ENCODE results near the gene ATCAY.

ATCAY gene, protein sequence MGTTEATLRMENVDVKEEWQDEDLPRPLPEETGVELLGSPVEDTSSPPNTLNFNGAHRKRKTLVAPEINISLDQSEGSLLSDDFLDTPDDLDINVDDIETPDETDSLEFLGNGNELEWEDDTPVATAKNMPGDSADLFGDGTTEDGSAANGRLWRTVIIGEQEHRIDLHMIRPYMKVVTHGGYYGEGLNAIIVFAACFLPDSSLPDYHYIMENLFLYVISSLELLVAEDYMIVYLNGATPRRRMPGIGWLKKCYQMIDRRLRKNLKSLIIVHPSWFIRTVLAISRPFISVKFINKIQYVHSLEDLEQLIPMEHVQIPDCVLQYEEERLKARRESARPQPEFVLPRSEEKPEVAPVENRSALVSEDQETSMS

DNA sequence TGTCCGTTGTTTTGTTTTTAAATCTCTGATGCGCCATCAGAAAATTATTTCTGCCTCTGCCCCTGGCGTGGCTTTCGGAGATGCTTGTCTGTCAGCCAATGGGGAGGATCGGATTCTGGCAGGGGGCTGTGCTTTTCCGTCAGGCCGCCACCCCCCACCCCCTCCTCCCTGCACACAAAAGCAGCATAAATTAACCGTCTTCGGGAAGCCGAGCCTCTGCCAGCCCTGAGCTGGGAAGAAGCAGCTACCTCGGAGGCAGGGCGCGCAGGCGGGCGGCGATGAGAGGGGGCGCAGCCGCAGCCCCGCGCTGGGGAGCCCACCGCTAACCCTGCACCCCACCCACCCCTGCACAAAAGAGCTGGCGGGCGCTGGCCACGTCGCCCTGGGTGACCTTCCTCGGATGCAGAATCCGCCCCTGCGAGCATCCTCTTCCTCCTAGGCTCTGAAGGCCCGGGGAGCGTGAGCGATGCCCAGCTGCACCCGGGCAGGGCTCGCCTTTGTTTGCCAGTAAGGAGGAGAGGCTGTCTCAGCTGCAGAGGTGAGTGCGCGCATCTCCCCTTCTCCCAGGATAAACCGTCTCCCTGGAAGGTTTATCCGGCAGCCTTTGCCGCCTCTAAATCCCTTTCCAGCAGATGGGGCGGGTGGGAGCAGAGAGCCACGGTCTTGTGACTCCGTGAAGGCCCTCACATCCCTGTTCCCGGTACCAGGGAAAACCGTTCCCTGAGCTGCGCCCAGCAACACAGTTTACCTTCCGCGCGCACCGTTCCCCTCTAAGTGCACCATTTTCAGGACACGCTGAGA, at the start of gene ATCAY:
ATCAY (plus strand) TSS at position 215 of the 801 bp plus-strand sequence. CDS start 5,083 bp downstream, outside the sequence.
- no peak within 1 kb of the TSS for H3K4me3 ChIP-seq
- no peak within 1 kb of the TSS for H3K27ac ChIP-seq

DNA sequence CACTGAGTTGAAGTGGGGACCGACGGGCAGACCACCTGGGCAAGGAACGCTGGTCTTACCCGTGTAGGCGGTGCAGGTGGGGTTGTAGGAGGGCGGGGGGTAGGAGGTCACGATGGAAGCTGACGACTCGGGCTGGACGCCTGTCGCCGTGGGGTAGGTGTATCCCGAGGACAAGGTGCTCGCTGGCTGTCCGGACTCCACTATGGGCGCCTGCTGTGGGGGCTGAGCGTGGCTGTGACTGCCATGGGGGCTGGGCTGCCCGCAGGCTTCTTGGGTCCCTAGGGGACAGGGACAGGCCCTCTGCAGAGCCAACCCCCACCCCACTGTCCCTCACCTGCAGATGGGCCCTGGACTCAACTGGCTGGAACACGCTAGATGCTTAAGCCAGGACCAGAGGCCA, 48.9 kb upstream of the ATCAY start:
- Histone ChIP-seq H3K27ac (no peak overlapping the region), H3K4me3 (no peak overlapping the region)

DNA sequence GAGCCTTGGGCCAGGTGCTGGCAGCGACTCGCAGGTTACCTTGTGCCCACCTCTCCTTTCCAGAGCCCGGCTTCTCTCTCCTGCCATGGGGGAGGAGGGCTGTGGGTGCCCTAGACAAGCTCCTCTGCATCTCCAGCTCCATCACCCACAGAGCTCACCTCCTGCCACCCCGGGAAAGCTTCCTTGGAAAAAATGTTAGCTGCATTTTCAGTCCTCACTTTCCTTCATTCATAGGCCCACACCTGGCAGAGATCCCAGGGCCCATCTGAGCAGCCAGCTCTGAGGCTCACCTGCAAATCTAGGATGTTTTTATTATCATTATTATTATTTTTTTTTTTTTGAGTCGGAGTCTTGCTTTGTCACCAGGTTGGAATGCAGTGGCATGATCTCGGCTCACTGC, 48.5 kb upstream of the ATCAY start:
- no peak overlapping the region for H3K27ac ChIP-seq

DNA sequence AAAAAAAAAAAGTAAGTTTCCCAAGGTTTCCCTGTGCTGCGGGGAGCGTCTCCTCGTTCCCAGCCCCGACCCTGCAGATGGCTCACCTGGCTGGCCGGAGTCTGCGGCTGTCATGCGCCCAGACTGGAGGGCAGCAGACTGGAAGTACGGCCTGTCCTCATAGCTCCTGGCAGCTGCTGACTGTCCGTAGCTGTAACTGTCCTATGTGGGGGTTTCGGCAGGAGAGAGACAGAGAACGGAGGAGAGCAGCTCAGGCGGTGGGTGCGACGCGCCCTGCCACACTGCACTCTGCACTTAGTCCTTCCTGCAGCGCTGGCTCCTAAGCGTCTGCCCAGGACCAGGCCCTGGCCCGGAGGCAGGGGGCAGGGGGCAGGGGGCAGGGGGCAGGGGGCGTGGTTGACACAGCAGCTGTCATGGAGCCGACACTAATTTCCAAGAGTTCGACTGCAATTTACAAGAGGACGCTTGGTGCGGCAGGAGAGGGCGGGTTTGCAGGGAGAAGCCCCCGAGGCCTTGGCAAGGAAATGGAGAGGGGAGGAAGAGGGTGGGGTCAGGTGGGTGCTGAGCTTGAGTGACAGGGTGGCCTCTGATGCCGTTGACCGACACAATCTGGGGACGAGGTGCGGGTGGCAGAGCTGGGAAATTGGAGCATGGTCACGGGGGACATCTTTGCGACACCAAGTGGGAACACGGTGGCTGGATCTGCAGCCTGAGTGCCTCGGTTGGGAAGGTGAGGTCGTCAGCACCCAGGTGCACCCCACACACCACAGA, 46.7 kb upstream of the ATCAY start:
- Histone ChIP-seq H3K27ac (no peak overlapping the region), H3K4me3 (no peak overlapping the region)

More for the DNA sequence above, 48.5 kb upstream of the ATCAY start:
- no peak overlapping the region for H3K4me3 ChIP-seq

DNA sequence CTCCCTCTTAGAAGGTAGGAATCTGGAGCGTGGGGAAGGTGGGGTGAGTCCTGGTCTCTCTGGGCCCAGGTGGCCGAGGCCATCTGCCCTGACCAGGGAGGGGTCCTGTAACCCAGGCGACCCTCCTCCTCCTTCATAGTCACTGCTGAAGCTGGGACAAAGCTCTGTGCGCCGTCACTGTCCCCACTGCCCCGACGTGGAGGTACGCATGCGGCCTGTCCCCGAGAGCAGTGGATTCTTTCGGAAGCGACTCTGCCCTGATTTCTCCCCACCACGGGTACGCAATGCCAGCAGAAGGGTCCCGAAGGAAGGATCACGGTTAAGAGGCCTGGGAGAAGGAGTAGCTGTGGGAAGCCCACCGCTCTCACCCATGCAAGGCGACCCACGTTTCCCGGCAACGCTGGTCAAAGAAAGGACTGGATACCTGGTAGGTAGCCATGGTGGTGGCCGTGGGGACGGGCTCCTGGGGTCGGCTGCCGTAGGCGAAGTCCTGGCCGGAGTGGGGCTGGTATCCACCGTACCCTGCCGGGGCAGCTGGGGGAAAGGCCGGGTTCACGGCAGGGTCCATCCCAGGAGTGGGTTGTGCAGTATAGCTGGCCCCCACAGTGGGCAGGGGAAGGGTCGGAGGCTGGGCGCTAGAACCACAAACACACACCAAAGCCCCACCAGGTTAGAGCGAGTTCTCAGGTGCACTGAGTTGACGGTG, 46.0 kb upstream of the ATCAY start:
- Histone ChIP-seq H3K27ac (no peak overlapping the region), H3K4me3 (no peak overlapping the region)

DNA sequence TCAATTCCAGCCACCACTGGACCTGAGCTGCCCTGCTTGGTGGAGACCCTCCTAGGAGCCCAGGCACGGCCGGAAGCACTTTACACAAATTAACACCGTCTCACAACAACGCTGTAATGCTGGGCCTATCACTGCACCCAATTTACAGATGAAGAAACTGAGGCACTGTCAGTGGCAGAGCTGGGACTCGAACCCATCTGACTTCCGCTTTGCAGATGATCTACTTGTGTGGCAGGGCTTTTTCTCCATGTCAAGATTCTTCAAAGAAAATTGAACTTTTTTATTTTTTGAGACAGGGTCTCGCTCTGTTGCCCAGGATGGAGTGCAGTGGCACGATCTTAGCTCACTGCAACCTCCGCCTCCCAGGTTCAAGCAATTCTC, 45.4 kb upstream of the ATCAY start:
- Histone ChIP-seq H3K4me3 (no peak overlapping the region), H3K27ac (no peak overlapping the region)

DNA sequence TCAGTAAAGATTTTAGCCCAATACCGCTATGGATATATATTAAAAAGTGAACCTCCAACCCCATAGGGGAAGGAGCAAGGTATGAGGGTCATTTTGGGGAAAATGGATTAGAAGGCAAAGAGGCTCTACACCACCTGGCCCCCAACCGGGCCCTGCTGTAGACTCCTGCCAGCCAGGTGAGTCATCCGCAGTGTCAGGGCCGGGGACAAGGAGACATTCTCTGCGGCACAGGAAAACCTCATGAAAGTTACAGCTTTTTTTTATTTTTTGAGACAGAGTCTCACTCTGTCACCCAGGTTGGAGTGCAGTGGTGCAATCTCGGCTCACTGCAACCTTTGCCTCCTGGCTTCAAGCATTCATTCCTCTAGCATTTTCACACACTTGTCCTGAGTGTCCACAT, 43.6 kb upstream of the ATCAY start:
- H3K27ac ChIP-seq = no peak overlapping the region
- H3K4me3 ChIP-seq = no peak overlapping the region

DNA sequence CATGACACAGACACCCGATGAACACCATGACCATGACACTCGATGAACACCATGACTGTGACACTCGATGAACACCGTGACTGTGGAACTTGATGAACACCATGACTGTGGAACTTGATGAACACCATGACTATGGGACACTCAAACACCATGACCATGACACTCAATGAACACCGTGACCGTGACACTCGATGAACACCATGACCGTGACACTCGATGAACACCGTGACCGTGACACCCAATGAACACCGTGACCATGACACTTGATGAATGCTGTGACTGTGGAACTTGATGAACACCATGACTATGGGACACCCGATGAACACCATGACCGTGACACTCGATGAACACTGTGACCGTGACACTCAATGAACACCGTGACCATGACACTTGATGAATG, 43.2 kb upstream of the ATCAY start:
- H3K4me3 ChIP-seq = no peak overlapping the region
- no peak overlapping the region for H3K27ac ChIP-seq

DNA sequence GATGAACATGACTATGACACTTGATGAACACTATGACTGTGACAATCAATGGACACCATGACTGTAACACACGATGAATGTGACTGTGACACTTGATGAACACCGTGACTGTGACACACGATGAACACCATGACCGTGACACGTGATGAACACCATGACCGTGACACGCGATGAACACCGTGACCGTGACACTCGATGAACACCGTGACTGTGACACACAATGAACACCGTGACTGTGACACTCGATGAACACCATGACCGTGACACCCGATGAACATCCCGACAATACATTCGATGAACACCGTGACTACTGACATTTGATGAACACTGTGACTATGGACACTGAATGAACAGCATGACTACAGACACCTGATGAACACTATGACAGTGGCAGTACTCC, 42.6 kb upstream of the ATCAY start:
- H3K4me3 ChIP-seq = no peak overlapping the region
- no peak overlapping the region for H3K27ac ChIP-seq

DNA sequence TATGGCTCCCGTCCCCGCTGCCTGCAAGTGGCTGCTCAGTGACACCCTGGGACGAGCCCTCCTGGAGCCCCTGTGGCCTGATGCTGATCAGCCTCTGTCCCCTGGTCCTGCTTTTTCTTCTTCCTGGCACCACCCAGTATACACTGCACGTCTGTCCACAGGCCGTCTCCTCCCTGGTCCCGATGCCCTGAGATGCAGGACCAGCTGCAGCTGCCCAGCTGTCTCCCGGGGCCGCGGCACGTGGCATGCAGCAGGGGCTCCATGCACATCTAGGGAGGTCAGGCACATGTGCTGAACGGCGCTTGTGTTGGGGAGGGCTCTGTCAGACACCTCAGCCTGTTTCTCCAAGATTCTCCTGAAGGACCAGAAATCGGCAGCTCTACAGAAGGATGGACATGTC, 41.8 kb upstream of the ATCAY start:
- no peak overlapping the region for H3K4me3 ChIP-seq
- no peak overlapping the region for H3K27ac ChIP-seq

DNA sequence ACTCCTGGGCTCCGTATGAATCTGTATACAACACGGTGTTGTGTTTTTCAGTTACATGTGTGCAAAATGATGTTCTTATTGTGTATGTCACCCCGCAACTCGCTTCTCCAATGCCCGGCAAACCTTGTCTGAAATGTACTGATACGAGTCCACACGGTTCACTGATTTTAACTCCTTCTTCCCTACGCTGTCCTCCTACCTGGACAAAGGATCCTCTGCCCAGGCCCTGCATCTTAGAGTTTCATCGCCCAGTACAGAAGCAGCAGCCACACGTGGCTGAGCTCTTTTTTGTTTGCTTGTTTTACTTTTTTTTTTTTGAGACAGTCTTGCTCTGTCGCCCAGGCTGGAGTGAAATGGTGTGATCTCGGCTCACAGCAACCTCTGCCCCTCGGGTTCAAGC, 40.5 kb upstream of the ATCAY start:
- Histone ChIP-seq H3K4me3 (no peak overlapping the region), H3K27ac (no peak overlapping the region)

DNA sequence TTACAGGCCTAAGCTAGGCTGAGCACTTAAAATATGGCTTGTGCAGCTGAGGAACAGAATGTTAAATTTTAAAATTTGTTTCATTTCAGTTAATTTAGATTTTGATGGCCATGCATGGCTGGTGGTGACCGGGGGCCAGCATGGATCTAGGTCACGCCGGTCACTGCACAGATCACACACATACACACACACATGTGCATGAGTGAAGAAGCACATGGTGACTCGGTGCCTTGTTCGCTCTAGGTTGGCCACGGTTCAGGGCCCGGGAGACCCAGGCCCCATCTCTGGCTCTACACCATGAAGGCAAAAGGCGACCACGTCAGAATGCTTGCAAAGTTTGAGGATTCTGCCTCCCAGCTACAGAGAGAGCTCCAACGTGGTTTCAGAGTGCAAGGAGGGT, 39.7 kb upstream of the ATCAY start:
- Histone ChIP-seq H3K27ac (no peak overlapping the region), H3K4me3 (no peak overlapping the region)

DNA sequence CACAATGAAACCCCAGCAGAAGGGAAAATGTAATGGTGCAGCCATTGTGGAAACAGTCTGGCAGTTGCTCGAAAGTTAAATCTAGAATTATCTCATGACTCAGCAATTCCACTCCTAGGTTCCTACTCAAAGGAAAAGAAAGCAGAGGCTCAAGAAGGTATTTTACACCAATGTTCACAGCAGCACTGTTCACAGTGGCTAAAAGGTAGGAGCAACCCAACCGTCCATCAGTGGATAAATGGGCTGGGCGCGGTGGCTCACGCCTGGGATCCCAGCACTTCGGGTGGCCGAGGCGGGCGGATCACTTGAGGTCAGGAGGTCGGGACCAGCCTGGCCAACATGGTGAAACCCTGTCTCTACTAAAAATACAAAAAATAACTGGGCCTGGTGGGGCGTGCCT, 37.5 kb upstream of the ATCAY start:
- Histone ChIP-seq H3K4me3 (no peak overlapping the region), H3K27ac (no peak overlapping the region)

DNA sequence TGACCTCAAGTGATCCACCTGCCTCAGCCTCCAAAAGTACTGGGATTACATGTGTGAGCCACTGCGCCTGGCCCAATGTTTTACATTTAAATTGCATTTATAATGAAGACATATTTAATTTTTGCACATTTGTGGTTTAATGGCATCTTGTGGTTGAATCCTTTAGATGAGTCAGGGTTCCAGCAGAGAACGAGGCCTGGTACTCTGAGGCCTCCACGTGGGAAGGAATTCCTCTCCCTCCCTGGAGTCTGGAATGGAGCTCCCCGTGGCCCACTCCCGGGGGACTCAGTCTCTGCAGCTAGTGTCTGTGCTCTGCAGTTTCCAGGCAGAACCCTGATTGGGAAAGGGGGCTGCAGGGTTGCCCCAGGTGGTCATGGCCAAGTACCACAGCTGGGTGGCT, 35.9 kb upstream of the ATCAY start:
- no peak overlapping the region for H3K4me3 ChIP-seq
- H3K27ac ChIP-seq = no peak overlapping the region

DNA sequence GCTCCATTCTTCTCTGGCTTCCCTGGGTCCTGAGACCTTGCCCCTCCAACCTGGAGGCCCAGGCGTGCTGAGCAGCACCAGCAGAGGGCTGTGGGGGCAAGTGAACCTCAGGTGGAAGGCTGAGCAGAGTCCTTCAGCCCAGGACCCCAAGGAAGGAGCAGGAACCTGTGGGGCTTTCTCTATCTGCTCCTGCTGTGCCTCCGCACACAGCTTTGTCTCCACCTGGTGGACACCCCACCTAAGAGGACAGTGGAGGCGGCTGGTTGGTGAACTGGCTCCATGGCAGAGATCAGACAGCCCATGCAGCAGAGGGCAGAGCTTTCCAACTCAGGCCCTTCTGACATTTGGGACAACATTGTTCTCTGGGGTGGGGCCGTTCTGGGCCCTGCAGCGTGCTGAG, 31.4 kb upstream of the ATCAY start:
- Histone ChIP-seq H3K4me3 (no peak overlapping the region), H3K27ac (no peak overlapping the region)

DNA sequence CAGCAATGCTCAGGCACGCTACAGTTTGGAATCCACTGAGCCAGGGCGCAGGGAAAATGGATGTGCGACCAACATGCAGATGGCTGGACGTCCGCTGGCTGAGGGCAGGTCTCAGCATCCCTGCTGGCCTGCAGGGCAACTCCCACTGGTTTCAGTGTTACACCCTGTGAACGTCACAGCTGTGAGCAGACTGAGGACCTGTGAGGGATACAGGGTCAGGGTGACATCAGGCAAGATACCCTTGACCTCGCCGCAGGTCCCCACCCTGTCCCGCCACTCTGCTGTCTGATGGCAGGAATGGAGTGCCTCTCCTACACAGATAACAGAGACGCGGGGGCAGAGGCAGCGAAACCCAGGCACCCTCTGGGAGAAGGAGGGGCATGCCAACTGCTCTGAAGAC, 30.7 kb upstream of the ATCAY start:
- Histone ChIP-seq H3K4me3 (no peak overlapping the region), H3K27ac (no peak overlapping the region)

DNA sequence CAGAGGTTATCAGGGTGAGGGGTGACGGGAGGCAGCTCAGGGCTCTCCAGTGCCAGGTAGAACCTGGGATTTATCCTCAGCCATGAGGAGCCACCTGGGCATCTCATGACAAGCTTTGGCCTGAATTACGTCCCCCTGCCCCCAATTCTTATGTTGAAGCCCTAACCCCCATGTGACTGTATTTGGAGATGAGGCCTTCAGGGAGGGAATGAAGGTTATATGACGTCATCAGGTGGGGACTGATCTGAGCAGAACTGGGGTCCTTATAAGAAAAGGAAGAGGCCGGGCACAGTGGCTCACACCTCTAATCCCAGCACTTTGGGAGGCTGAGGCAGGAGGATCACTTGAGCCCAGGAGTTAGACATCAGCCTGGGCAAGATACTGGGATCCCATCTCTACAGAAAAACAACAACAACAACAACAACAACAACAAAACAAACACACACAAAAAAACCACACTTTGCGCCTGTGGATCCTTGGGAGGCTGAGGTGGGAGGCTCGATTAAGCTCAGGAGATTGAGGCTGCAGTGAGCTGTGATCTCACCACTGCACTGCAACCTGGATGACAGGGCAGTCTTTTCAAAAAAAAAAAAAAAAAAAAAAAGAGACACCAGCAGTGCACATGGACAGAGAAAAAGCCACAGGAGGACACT, 30.0 kb upstream of the ATCAY start:
- H3K27ac ChIP-seq = no peak overlapping the region
- H3K4me3 ChIP-seq = no peak overlapping the region

DNA sequence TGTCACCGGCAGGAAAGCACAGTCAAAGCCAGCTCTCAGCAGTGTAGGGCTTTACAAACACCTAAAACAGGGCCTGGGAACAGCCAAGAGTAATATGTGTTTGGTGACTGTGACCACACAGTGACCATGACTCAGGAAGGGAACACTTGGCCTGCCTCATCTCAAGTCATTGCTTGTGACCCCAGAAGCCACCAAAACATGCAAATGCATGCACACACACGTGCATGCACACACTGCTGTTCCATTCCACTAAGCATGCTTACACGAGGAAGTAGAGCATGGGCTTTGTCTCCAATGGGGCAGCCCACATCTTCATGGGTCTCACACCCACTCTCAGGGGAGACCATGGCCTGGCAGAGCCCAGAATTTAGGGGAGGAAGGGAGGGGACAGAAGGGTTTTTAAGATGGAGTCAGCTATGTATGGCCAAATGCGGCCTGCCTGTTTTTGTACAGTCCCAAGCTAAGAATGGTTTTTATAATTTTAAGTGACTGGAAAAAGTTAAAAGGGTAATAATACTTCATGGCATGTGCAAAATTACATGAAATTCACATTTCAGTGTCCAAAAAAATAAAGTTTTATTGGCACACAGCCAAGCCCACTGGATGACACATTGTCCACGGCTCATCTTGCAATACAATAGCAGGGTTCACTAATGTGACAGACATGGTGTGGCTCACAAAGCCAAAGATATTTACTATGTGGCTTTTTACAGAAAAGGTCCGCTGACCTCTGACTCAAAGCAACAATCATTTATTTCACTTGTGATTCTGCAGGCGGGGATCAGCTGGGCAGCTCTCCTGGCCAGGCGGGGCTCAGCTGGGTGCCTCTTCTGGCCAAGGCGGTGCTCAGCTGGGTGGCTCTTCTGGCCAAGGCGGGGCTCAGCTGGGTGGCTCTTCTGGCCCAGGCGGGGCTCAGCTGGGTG, 29.0 kb upstream of the ATCAY start:
- Histone ChIP-seq H3K27ac (no peak overlapping the region), H3K4me3 (no peak overlapping the region)

DNA sequence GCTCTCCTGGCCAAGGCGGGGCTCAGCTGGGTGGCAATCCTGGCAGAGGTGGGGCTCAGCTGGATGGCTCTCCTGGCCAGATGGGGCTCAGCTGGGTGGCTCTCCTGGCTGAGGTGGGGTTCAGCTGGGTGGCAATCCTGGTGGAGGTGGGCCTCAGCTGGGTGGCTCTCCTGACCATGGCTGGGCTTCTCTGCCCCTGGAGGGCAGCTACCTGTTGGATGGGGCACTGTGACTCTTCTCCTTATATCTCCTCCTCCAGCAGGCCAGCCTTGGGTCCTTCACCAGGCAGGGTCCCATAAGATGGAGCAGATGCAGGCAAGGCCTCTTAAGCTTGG, 28.3 kb upstream of the ATCAY start:
- no peak overlapping the region for H3K4me3 ChIP-seq
- H3K27ac ChIP-seq = no peak overlapping the region
